Effector memory CD8-positive, alpha-beta T cell (primary cell): ENCODE results near the gene TUBGCP6.
"Not testable (repeated sequence)": the region's sequence is repeated elsewhere in the genome, so short reads cannot be mapped to it uniquely, and the experiment has no call there.

Source experiments
- ATAC-seq: fragments of 150-1000 bp; cut with Tn5 transposase; replicated peaks from 2 replicates; pipeline ENCODE4 v1.10.0; 2021; ENCODE audit warnings: mild to moderate bottlenecking, moderate library complexity
- DNase-seq, 3 experiments: peaks; one replicate each; pipeline ENCODE4 v3.0.0; 2021
- H3K27ac Mint-ChIP-seq, 2 donors: one replicate each; pipeline ENCODE4 v1.8.0; 2022; ENCODE audit warnings: mild to moderate bottlenecking in 2 of 2, mixed read lengths in 2 of 2, moderate library complexity in 2 of 2
- H3K27me3 Mint-ChIP-seq, 2 donors: one replicate each; pipeline ENCODE4 v1.8.0; 2022; ENCODE audit warnings: mixed read lengths in 2 of 2
- H3K36me3 Mint-ChIP-seq: one replicate; pipeline ENCODE4 v1.8.0; 2022; ENCODE audit warnings: mild to moderate bottlenecking, moderate library complexity, mixed read lengths; ENCODE audit not compliant: insufficient read depth
- H3K4me1 Mint-ChIP-seq, 2 donors: one replicate each; pipeline ENCODE4 v1.8.0; 2022; ENCODE audit warnings: low read depth in 2 of 2, mixed read lengths in 2 of 2
- H3K4me3 Mint-ChIP-seq, 2 donors: one replicate each; pipeline ENCODE4 v1.8.0; 2022; ENCODE audit warnings: mild to moderate bottlenecking in 2 of 2, mixed read lengths in 2 of 2, moderate library complexity in 2 of 2
- H3K9me3 Mint-ChIP-seq, 2 donors: one replicate each; pipeline ENCODE4 v1.8.0; 2022; ENCODE audit warnings: mixed read lengths in 2 of 2

Gene TUBGCP6

DNA sequence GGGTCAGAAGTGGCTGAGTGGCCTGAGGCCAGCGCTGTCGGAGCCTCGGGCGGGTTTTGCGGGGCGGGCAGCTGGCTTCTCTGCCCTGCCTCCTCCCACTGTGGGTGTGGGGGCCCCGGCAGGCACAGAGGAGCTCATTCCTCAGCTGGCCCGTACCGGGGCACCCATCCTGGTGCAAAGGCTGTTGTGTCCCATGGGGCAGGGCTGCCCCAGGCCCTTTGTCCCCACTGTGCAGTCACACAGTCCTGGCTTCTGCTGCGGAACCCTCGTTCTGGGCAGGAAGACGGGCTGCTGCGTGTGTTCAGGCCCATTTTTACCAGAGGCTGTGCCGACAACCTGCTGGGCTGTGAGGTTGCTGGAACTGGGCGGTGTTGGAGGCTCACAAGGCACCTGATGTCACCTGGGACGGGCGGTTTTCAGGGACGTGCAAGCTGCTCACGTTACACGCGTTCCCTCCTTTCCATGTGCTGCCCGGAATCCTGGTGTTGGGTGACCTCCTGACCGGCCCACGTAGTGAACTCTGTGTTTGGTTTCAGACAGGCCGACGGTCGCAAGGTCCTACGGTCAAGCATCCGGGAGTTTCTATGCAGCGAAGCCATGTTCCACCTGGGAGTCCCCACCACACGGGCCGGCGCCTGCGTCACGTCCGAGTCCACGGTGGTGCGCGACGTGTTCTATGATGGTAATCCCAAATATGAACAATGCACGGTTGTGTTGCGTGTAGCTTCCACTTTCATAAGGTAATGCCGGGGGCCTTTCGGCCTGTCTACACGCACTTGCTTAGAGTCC, 38.8 kb downstream of the TUBGCP6 start:
- peak overlapping the region in 1 of 2 donors; percentile 49 for H3K27ac Mint-ChIP-seq
- H3K4me3 Mint-ChIP-seq: no peak overlapping the region
- peaks cover 35% of the 10 kb centered on the region for H3K36me3 Mint-ChIP-seq
- peaks cover 18 to 26% of the 10 kb centered on the region in 2 donors for H3K4me1 Mint-ChIP-seq
- DNase-seq (no peak), ATAC-seq (no peak)
- no peaks in the 10 kb centered on the region for H3K27me3 Mint-ChIP-seq
- no peaks in the 10 kb centered on the region for H3K9me3 Mint-ChIP-seq

DNA sequence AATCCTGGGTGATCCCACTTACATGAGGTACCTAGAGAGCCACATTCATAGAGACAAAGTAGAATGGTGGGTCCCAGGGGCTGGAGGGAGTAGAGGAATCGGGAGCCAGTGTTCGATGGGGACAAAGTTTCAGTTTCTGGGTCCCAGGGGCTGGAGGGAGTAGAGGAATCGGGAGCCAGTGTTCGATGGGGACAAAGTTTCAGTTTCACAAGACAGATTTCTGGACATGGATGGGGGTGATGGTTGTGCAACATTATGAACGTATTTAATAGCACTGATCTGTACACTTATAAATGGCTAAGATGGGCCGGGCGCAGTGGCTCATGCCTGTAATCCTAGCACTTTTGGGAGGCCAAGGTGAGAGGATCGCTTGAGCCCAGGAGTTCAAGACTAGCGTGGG, 39.8 kb downstream of the TUBGCP6 start:
- H3K4me1 Mint-ChIP-seq: peaks cover 18 to 24% of the 10 kb centered on the region in 2 donors
- not testable (repeated sequence) for ATAC-seq, DNase-seq, H3K4me3 Mint-ChIP-seq, H3K9me3 Mint-ChIP-seq, H3K27me3 Mint-ChIP-seq
- H3K36me3 Mint-ChIP-seq: peaks cover 32% of the 10 kb centered on the region
- H3K27ac Mint-ChIP-seq: peak overlapping the region; percentile 3 to 88

DNA sequence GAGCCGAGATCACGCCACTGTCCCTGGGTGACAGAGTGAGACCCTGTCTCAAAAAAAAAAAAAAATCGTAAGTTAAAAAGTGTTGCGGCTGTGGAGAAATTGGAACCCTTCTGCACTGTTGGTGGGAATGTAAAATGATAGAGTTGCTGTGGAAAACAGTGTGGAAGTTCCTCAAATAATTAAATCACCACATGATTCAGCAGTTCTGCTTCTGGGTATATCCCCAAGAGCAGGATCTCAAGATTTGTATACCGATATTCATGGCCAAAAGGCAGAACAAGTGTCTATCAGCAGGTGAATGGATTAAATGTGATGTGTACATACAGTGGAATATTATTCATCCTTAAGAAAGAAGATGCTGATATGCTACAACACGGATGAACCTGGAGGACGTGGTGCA, 40.3 kb downstream of the TUBGCP6 start:
- H3K4me1 Mint-ChIP-seq: peaks cover 19 to 20% of the 10 kb centered on the region in 2 donors
- H3K36me3 Mint-ChIP-seq: peaks cover 30% of the 10 kb centered on the region
- no peak overlapping the region for H3K4me3 Mint-ChIP-seq
- DNase-seq (no peak), ATAC-seq (no peak)
- peak overlapping the region; percentile 3 to 88 for H3K27ac Mint-ChIP-seq
- no peaks in the 10 kb centered on the region for H3K27me3 Mint-ChIP-seq
- H3K9me3 Mint-ChIP-seq: no peaks in the 10 kb centered on the region

DNA sequence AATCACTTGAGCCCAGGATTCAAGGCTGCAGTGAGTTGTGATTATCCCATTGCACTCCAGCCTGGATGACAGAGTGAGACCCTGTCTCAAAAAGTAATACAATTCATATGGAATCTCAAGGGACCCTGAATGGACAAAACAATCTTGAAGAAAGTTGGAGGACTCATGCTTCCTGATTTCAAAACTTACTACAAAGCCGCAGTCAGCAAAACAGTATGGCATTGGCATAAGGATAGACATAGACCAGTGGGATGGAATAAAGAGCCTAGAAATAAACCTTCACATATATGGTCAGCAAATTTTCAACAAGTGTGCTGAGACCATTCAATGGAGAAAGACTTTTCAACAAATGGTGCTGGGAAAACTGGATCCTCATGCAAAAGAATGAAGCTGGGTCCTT, 41.5 kb downstream of the TUBGCP6 start:
- Mint-ChIP-seq H3K27me3 (no peaks in the 10 kb centered on the region), H3K36me3 (peaks cover 33% of the 10 kb centered on the region), H3K4me1 (peaks cover 20 to 21% of the 10 kb centered on the region in 2 donors), H3K27ac (no peak overlapping the region), H3K4me3 (no peak overlapping the region), H3K9me3 (no peaks in the 10 kb centered on the region)
- ATAC-seq (no peak), DNase-seq (no peak)

DNA sequence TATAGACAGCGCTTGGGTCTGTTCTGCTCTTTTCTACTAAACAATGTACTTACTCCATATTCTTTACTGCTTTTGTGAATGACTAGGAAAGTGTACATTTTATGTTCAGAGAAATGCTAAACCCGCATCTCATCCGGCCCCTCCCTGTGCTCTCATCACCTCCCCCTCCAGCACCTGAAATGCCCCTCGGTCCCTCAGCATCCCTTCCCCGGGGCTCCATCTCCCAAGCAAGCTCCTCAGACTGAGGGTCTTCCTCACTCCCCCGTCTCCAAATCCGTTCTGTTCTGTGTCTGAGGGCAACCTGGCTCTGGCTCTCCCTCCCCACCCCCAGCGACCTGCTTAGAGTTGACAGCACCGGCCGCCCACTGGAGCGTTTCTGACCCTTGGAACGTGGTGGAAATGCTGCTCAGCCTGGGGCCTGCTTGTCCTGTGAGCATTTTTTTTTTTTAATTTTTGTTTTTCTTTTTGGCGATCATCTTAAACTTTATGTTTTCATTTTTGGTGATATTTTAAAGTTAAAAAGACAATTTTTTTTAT, 42.6 kb downstream of the TUBGCP6 start:
- ATAC-seq (no peak), DNase-seq (no peak)
- Mint-ChIP-seq H3K27ac (peak overlapping the region; percentile 73 to 83), H3K27me3 (no peaks in the 10 kb centered on the region), H3K36me3 (peaks cover 26% of the 10 kb centered on the region), H3K4me3 (peak overlapping the region; percentile 77 to 78), H3K9me3 (no peaks in the 10 kb centered on the region), H3K4me1 (peaks cover 20 to 21% of the 10 kb centered on the region in 2 donors)

DNA sequence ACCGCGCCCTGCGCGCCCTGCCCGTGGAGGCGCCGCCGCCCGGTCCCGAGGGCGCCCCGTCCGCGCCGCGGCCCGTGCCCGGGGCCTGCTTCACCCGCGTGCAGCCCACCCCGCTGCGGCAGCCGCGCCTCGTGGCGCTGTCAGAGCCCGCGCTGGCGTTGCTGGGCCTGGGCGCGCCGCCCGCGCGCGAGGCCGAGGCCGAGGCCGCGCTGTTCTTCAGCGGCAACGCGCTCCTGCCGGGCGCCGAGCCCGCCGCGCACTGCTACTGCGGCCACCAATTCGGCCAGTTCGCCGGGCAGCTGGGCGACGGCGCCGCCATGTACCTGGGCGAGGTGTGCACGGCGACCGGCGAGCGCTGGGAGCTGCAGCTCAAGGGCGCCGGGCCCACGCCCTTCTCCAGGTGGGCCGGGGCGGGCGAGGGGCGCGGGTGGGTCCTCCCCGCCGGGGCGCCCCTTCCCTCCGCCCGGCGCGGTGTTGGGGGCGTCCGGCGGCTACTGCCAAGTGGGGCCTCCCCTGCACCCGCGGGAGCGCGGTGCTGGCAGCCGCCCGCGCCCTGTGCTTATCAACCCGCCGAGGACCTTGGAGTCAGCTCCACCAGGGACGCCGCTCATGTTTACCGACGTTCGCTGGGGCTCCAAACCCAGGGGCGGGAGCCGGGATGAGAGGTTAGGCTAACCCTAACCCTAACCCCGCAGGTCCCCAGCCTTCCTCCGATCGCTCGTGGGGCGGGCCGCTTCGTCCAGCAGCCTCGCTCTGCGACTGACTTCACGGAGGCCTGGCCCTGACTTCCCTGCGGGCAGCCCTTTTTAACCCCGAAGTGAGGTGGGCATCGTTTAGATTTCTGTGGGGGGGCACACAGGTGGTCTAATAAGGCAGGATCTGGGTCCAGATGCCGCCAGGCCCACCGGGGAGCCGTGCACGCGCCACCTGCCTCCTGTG, 43.4 kb downstream of the TUBGCP6 start:
- peak overlapping the region; percentile 73 to 83 for H3K27ac Mint-ChIP-seq
- H3K4me3 Mint-ChIP-seq: peak overlapping the region; percentile 77 to 78
- H3K27me3 Mint-ChIP-seq: no peaks in the 10 kb centered on the region
- DNase-seq (no peak), ATAC-seq (peak; percentile 41)
- no peaks in the 10 kb centered on the region for H3K9me3 Mint-ChIP-seq
- H3K4me1 Mint-ChIP-seq: peaks cover 20 to 21% of the 10 kb centered on the region in 2 donors
- peaks cover 30% of the 10 kb centered on the region for H3K36me3 Mint-ChIP-seq

GRCh38 chr22:50200461-50201190, 44.2 kb downstream of the TUBGCP6 start, which contains the start of gene SELENOO:
SELENOO (plus strand) TSS chr22:50201011; CDS start chr22:50201037, 26 bp downstream.
- H3K4me1 Mint-ChIP-seq: peaks cover 20 to 21% of the 10 kb centered on the region in 2 donors
- H3K4me3 Mint-ChIP-seq: peak within 1 kb of the TSS; percentile 77 to 78
- H3K27me3 Mint-ChIP-seq: no peaks in the 10 kb centered on the region
- peak within 1 kb of the TSS; percentile 81 to 83 for H3K27ac Mint-ChIP-seq
- H3K36me3 Mint-ChIP-seq: peaks cover 36% of the 10 kb centered on the region
- ATAC-seq: peak; percentile 87
- no peaks in the 10 kb centered on the region for H3K9me3 Mint-ChIP-seq
- peak; percentile 85 to 86 (median 86) for DNase-seq

- Mint-ChIP-seq H3K9me3 (no peaks in the 10 kb centered on the region), H3K4me1 (peaks cover 15 to 18% of the 10 kb centered on the region in 2 donors), H3K4me3 (peak overlapping the region; percentile 76 to 77), H3K27ac (peak overlapping the region; percentile 64 to 81), H3K27me3 (no peaks in the 10 kb centered on the region), H3K36me3 (peaks cover 41% of the 10 kb centered on the region)
- DNase-seq (no peak), ATAC-seq (no peak)
These were observed 44.9 kb downstream of the TUBGCP6 start for GRCh38 chr22:50199829-50200460.

DNA sequence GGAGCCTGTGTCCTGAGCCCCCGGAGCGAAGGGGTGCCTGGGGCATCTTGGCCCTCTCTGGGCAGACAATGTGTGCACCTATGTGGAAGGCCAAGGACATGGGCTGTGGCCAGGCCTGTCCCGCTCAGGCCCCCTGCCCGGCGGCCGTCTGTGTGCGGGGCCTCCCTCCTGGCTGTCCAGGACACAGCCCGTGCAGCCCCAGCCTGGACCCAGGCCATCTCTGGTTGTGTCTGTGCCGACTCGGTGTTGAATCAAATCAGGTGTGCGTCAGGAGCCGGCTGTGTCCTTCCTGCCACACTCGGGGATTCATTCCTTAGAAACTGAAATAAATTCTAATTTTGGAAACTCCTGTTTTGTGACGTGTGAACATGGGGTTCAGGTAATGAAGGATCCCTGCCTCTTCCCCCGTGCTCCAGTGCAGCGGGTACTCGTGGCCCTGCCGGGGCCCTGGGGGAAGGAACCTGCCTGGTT, 45.5 kb downstream of the TUBGCP6 start:
- no peak for ATAC-seq
- Mint-ChIP-seq H3K27me3 (no peaks in the 10 kb centered on the region), H3K4me1 (peaks cover 11 to 13% of the 10 kb centered on the region in 2 donors), H3K27ac (peak overlapping the region; percentile 64 to 81), H3K9me3 (no peaks in the 10 kb centered on the region), H3K36me3 (peaks cover 48% of the 10 kb centered on the region), H3K4me3 (peak overlapping the region; percentile 76 to 77)
- DNase-seq: no peak

DNA sequence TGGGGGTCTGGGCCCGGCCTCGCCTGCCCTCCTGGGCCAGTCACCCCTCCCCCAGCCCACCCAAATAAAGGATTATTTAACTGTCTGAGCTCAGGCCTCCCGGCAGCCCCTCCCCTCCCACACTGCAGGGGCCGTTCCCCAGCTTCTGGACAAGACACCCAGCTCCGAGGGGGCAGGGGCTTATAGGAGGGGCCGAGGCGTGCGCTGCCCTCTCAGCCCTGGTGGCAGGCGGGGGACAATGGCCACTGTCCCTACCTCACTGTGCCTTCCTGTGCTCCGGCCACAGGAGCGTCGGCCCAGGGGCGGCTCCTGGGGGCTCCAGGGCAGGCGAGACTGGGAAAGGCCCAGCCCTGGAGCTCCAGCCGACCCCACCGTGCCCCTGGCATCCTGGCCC, 46.2 kb downstream of the TUBGCP6 start:
- Mint-ChIP-seq H3K27ac (peak overlapping the region; percentile 64 to 81), H3K27me3 (no peaks in the 10 kb centered on the region), H3K4me1 (peaks cover 11 to 15% of the 10 kb centered on the region in 2 donors), H3K4me3 (no peak overlapping the region), H3K9me3 (no peaks in the 10 kb centered on the region), H3K36me3 (peaks cover 49% of the 10 kb centered on the region)
- DNase-seq (no peak), ATAC-seq (no peak)

DNA sequence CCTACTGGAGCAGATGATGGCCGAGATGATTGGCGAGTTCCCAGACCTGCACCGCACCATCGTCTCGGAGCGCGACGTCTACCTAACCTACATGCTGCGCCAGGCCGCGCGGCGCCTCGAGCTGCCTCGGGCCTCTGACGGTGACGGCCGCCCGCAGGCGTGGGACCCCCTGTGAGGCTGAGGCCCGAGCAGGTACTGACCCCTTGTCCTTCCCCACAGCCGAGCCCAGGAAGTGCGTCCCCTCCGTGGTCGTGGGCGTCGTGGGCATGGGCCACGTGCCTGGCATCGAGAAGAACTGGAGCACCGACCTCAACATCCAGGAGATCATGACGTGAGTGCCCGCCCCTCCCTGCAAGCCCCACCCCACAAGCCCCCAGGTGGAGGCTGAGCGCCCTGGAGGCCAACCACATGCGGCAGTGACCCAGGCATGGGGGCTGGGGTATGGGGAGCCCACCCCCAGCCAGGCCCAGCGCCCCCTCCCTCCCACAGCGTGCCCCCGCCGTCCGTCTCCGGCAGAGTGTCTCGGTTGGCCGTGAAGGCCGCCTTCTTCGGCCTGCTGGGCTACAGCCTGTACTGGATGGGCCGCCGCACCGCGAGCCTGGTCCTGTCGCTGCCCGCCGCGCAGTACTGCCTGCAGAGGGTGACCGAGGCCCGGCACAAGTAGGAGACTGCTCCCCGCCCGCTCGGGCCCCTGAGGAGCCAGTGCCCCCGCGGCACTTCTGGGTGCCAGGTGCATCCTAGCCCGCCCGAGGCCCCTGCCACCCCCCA, 46.8 kb downstream of the TUBGCP6 start:
- DNase-seq: no peak
- no peaks in the 10 kb centered on the region for H3K9me3 Mint-ChIP-seq
- no peak overlapping the region for H3K27ac Mint-ChIP-seq
- H3K4me1 Mint-ChIP-seq: peaks cover 11 to 15% of the 10 kb centered on the region in 2 donors
- no peaks in the 10 kb centered on the region for H3K27me3 Mint-ChIP-seq
- H3K36me3 Mint-ChIP-seq: peaks cover 48% of the 10 kb centered on the region
- no peak for ATAC-seq
- no peak overlapping the region for H3K4me3 Mint-ChIP-seq
